K562 (cell line): ENCODE results near the gene KIF3B. TPM values are rescaled to one million over a fixed set of nuclear protein-coding genes. Genes with fewer than 3 reads are reported as not detected.

Source experiments
- ARHGAP35 ChIP-seq: fragments of 450-650 bp; IDR thresholded peaks from 2 replicates; pipeline ENCODE4 v1.6.1; 2018; ENCODE audit not compliant: partially characterized antibody
- ESRRB ChIP-seq: fragments of 250-450 bp; sonication (Bioruptor Pico); IDR thresholded peaks from 2 replicates; pipeline ENCODE4 v1.5.0; 2020; ENCODE audit warnings: mild to moderate bottlenecking, moderate library complexity, borderline replicate concordance
- FOXA3 ChIP-seq, 2 experiments: fragments of 450-650 bp in 1 of 2; sonication (generic) in 1 of 2; formaldehyde crosslinking; IDR thresholded peaks in 1 of 2; conservative IDR thresholded peaks in 1 of 2; 2 replicates each; pipeline versions ENCODE4 v1.4.0 to v1.8.0; 2020 to 2022; ENCODE audit warnings: mild to moderate bottlenecking in 2 of 2, missing genetic modification reagents in 1 of 2
- HNRNPK ChIP-seq: fragments of 200-400 bp; formaldehyde crosslinking; IDR thresholded peaks from one replicate; pipeline ENCODE4 v1.6.1; 2018; ENCODE audit warnings: mild to moderate bottlenecking, low read depth, low read length; ENCODE audit not compliant: poor library complexity, severe bottlenecking
- MCM3 ChIP-seq: fragments of 450-650 bp; IDR thresholded peaks from 2 replicates; pipeline ENCODE4 v1.6.1; 2016
- MED1 ChIP-seq: sonication (generic); formaldehyde crosslinking; IDR thresholded peaks from 2 replicates; pipeline ENCODE4 v1.8.1; 2023; ENCODE audit warnings: missing genetic modification reagents, borderline replicate concordance
- NCOR1 ChIP-seq: fragments of 450-650 bp; IDR thresholded peaks from 2 replicates; pipeline ENCODE4 v1.6.1; 2016; ENCODE audit warnings: mild to moderate bottlenecking, moderate library complexity
- PHF21A ChIP-seq: fragments of 450-650 bp; IDR thresholded peaks from 2 replicates; pipeline ENCODE4 v1.6.1; 2017; ENCODE audit warnings: low read depth, borderline replicate concordance
- POLR2B ChIP-seq: fragments of 450-650 bp; IDR thresholded peaks from 2 replicates; pipeline ENCODE4 v1.6.1; 2018; ENCODE audit warnings: low read depth; ENCODE audit not compliant: partially characterized antibody
- PTTG1 ChIP-seq: fragments of 450-650 bp; IDR thresholded peaks from 2 replicates; pipeline ENCODE4 v1.6.1; 2016; ENCODE audit warnings: low read depth, mild to moderate bottlenecking, missing genetic modification characterization, missing compliant biosample characterization
- SNIP1 ChIP-seq: fragments of 450-650 bp; IDR thresholded peaks from 2 replicates; pipeline ENCODE4 v1.7.1; 2017; ENCODE audit warnings: low read depth, mild to moderate bottlenecking
- THRAP3 ChIP-seq: fragments of 450-650 bp; IDR thresholded peaks from 2 replicates; pipeline ENCODE4 v1.6.1; 2016; ENCODE audit warnings: mild to moderate bottlenecking, inconsistent platforms, borderline replicate concordance
- ZFP36 ChIP-seq: fragments of 150-350 bp; IDR thresholded peaks from 2 replicates; pipeline ENCODE4 v1.6.1; 2018; ENCODE audit warnings: low read length, low read depth; ENCODE audit not compliant: partially characterized antibody
- ZNF12 ChIP-seq: sonication (generic); formaldehyde crosslinking; IDR thresholded peaks from 2 replicates; pipeline ENCODE4 v1.4.0; 2020; ENCODE audit warnings: mild to moderate bottlenecking, missing genetic modification reagents
- ZNF143 ChIP-seq: sonication (generic); formaldehyde crosslinking; IDR thresholded peaks from 2 replicates; pipeline ENCODE4 v1.9.0; 2022; ENCODE audit warnings: mild to moderate bottlenecking, missing genetic modification reagents
- ZNF165 ChIP-seq: fragments of 250-450 bp; sonication (Bioruptor Pico); IDR thresholded peaks from 2 replicates; pipeline ENCODE4 v1.4.0; 2020; ENCODE audit warnings: borderline replicate concordance
- ZNF445 ChIP-seq: fragments of 250-450 bp; sonication (Bioruptor Pico); IDR thresholded peaks from 2 replicates; pipeline ENCODE4 v1.4.0; 2020; ENCODE audit warnings: low read depth, mild to moderate bottlenecking, moderate library complexity
- polyA plus RNA-seq, 8 experiments: library from polyadenylated mRNA; depleted of rRNA in 4 of 8; stranded (reverse) in 5 of 8; unstranded in 3 of 8; fragments of >200 nt; fragmentation: Nextera tagmentation in 2 of 8; fragmentation: Illumina TruSeq in 1 of 8; extraction: Ambion mirVana in 2 of 8; extraction: Trizol in 1 of 8; gene quantifications; 2 replicates each; pipeline versions ENCODE4 v1.2.1 to v1.2.3, GENCODE V29; 2011 to 2014; ENCODE audit warnings: inconsistent platforms in 1 of 8, missing spikeins in 1 of 8
- total RNA-seq, 7 experiments: library from RNA; depleted of rRNA in 6 of 7; stranded (reverse); fragments of >200 nt in 6 of 7; fragmentation: Illumina TruSeq in 2 of 7; extraction: Trizol in 2 of 7; gene quantifications; 2 replicates each; pipeline versions ENCODE4 v1.2.1 to v1.2.3, GENCODE V29; 2011 to 2021; ENCODE audit warnings: low replicate concordance in 1 of 7
- TF ChIP-seq, protein P1 (sequence below): fragments of 250-450 bp; sonication (Bioruptor Pico); IDR thresholded peaks from 2 replicates; pipeline ENCODE4 v1.5.0; 2021; ENCODE audit warnings: mild to moderate bottlenecking, moderate library complexity
- TF ChIP-seq, protein P2 (sequence below): fragments of 450-650 bp; formaldehyde crosslinking; IDR thresholded peaks from 2 replicates; pipeline ENCODE4 v1.4.0; 2020; ENCODE audit warnings: mild to moderate bottlenecking, moderate library complexity
- TF ChIP-seq, protein P3 (sequence below): fragments of 450-650 bp; IDR thresholded peaks from 2 replicates; pipeline ENCODE4 v1.6.1; 2017; ENCODE audit warnings: antibody characterized with exemption, mild to moderate bottlenecking

Gene KIF3B
- total and polyA plus RNA-seq, 9 of the 15 experiments (the other 6 are each of a cell fraction or from before 2014, with no cell fraction given), result 2.9 to 12.3 (median 8.6) TPM

GRCh38 chr20:32354592-32355416 lies 77.4 kb downstream of the KIF3B start (continued):
- TF ChIP-seq ZNF445 (CRISPR knock-in tag) (no peak), MCM3 (no peak), PHF21A (no peak), ZNF12 (CRISPR knock-in tag) (no peak), ZNF165 (CRISPR knock-in tag) (no peak), SNIP1 (no peak), NCOR1 (peak; percentile 45; the same call in 1 of the 2 replicates), FOXA3 (CRISPR knock-in tag; conservative IDR thresholded peaks at IDR 0.05 in 1 of 2, IDR thresholded peaks at IDR 0.05 in 1 of 2) (no peak), HNRNPK (no peak), ZNF143 (no peak), ARHGAP35 (no peak), THRAP3 (no peak), ZFP36 (no peak), POLR2B (no peak), PTTG1 (tag) (no peak), MED1 (no peak), ESRRB (no peak)
- TF ChIP-seq, protein P1, sequence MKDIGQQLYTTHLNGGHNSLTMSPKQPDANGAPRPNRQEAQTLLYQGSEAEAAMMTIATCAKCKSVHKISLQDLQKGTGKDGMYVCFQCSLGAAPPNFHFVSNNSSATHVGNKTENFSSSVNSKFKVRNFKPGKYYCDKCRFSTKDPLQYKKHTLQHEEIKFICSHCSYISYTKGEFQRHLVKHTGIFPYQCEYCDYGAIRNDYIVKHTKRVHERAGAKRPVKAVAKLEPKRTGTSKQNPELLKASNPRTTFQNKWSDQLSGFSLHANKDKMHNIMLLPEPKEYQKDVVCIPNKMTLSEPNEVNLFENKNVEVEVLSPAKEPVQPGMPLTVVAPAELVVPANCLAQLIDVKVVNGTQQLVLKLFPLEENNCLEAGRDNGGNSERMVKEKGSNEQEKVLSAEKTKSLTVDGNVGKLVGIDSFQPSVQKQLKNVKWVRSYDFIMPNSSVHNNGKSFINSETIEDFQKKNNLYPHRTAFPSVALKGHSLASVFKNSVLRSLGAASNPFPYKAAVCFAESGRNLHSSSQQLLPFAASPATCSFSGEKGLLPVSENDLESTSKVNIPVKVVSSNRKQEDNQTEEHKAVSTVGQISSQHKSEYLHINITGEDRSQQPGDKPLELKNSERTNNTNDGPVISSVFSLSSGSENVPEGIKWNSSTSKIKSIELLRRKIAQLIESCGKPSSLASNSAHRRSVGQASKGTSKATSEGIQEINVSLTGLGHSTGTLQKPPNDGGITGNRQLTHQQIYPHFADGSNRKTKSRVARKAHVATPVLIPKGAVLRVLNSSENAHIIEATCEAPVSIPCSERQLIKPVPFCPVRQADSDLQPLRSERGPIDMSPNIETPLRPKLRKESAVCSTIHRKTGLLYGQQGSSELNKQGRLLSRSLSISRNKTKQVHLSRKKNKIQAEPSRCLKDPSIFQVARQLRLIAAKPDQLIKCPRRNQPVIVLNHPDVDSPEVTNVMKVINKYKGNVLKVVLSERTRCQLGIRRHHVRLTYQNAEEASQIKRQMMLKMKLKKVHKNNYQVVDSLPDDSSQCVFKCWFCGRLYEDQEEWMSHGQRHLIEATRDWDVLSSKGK (CRISPR knock-in tag), result no peak
- TF ChIP-seq, protein P2, sequence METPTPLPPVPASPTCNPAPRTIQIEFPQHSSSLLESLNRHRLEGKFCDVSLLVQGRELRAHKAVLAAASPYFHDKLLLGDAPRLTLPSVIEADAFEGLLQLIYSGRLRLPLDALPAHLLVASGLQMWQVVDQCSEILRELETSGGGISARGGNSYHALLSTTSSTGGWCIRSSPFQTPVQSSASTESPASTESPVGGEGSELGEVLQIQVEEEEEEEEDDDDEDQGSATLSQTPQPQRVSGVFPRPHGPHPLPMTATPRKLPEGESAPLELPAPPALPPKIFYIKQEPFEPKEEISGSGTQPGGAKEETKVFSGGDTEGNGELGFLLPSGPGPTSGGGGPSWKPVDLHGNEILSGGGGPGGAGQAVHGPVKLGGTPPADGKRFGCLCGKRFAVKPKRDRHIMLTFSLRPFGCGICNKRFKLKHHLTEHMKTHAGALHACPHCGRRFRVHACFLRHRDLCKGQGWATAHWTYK (CRISPR knock-in tag), result no peak
- TF ChIP-seq, protein P3, sequence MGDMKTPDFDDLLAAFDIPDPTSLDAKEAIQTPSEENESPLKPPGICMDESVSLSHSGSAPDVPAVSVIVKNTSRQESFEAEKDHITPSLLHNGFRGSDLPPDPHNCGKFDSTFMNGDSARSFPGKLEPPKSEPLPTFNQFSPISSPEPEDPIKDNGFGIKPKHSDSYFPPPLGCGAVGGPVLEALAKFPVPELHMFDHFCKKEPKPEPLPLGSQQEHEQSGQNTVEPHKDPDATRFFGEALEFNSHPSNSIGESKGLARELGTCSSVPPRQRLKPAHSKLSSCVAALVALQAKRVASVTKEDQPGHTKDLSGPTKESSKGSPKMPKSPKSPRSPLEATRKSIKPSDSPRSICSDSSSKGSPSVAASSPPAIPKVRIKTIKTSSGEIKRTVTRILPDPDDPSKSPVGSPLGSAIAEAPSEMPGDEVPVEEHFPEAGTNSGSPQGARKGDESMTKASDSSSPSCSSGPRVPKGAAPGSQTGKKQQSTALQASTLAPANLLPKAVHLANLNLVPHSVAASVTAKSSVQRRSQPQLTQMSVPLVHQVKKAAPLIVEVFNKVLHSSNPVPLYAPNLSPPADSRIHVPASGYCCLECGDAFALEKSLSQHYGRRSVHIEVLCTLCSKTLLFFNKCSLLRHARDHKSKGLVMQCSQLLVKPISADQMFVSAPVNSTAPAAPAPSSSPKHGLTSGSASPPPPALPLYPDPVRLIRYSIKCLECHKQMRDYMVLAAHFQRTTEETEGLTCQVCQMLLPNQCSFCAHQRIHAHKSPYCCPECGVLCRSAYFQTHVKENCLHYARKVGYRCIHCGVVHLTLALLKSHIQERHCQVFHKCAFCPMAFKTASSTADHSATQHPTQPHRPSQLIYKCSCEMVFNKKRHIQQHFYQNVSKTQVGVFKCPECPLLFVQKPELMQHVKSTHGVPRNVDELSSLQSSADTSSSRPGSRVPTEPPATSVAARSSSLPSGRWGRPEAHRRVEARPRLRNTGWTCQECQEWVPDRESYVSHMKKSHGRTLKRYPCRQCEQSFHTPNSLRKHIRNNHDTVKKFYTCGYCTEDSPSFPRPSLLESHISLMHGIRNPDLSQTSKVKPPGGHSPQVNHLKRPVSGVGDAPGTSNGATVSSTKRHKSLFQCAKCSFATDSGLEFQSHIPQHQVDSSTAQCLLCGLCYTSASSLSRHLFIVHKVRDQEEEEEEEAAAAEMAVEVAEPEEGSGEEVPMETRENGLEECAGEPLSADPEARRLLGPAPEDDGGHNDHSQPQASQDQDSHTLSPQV, result no peak
